ENCODE results near the gene NCEH1.

DNA sequence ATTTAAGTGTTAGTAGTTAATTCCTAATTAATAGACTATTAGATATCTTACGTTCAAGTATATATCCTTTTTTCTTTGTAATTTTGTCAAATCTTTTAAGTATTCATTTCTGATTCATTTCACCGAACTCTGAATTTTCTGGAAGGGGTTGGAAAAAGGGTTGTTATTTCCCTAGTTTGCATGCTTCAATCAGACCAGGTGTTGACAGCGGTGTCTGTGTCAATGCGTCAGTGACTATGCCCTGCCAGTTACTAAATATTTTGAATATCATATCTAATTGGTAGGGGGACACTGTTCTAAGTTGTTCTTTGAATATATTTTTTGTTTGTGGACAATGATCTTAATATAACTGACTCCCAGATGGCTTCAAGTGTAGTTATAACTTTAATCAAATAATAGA is 124.9 kb downstream of the NCEH1 start:
- no peak for TF ChIP-seq CBX5 (CRISPR knock-in tag; IDR thresholded peaks at IDR 0.05; ENCODE audit: borderline replicate concordance)
- no peak for TF ChIP-seq MXI1 (IDR thresholded peaks at IDR 0.05; ENCODE audit: borderline replicate concordance, low read depth, low read length)
- TF ChIP-seq RBM22 (optimal IDR thresholded peaks at IDR 0.05; ENCODE audit: low read length): no peak
- TF ChIP-seq, protein P1, sequence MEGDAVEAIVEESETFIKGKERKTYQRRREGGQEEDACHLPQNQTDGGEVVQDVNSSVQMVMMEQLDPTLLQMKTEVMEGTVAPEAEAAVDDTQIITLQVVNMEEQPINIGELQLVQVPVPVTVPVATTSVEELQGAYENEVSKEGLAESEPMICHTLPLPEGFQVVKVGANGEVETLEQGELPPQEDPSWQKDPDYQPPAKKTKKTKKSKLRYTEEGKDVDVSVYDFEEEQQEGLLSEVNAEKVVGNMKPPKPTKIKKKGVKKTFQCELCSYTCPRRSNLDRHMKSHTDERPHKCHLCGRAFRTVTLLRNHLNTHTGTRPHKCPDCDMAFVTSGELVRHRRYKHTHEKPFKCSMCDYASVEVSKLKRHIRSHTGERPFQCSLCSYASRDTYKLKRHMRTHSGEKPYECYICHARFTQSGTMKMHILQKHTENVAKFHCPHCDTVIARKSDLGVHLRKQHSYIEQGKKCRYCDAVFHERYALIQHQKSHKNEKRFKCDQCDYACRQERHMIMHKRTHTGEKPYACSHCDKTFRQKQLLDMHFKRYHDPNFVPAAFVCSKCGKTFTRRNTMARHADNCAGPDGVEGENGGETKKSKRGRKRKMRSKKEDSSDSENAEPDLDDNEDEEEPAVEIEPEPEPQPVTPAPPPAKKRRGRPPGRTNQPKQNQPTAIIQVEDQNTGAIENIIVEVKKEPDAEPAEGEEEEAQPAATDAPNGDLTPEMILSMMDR (CRISPR knock-in tag; IDR thresholded peaks at IDR 0.05): no peak
